Uterus (tissue), 2 donors: ENCODE results near the gene SERPINA12.

Experiments used
- CTCF ChIP-seq, 4 experiments: fragments of 200-600 bp in 2 of 4; fragments of 450-650 bp in 2 of 4; sonication (generic) in 2 of 4; IDR thresholded peaks; one replicate each; pipeline ENCODE4 v1.5.1; 2016 to 2019; ENCODE audit warnings: antibody characterized with exemption in 4 of 4, mild to moderate bottlenecking in 2 of 4, moderate library complexity in 1 of 4
- POLR2A ChIP-seq, 2 donors: fragments of 450-650 bp; IDR thresholded peaks; one replicate each; pipeline ENCODE4 v1.6.1; 2016; ENCODE audit warnings: antibody characterized with exemption in 2 of 2, mild to moderate bottlenecking in 1 of 2, moderate library complexity in 1 of 2

GRCh38 chr14:94474581-94475031, 34.7 kb downstream of the SERPINA12 start:
- TF ChIP-seq CTCF (IDR thresholded peaks at IDR 0.05) (no peak), POLR2A (IDR thresholded peaks at IDR 0.05) (no peak)
